Adrenal gland (tissue), 5 donors: Measurements from ENCODE around the gene SCG2.

Source experiments
- POLR2A ChIP-seq, 2 donors: fragments of 450-650 bp; IDR thresholded peaks; one replicate each; pipeline ENCODE4 v1.6.1; 2017; ENCODE audit warnings: antibody characterized with exemption in 2 of 2, mild to moderate bottlenecking in 2 of 2, moderate library complexity in 1 of 2
- TF ChIP-seq, protein P1 (sequence below), 6 experiments: fragments of 450-650 bp in 4 of 6; fragments of 200-600 bp in 2 of 6; sonication (generic) in 1 of 6; IDR thresholded peaks; 1 replicate in 5 of 6; 2 replicates in 1 of 6; pipeline versions ENCODE4 v1.5.1 to v1.8.0; 2016 to 2021; ENCODE audit warnings: antibody characterized with exemption in 6 of 6, mild to moderate bottlenecking in 2 of 6, moderate library complexity in 1 of 6
- donor health status: DM: no; HTN: no; CAD: no.

DNA sequence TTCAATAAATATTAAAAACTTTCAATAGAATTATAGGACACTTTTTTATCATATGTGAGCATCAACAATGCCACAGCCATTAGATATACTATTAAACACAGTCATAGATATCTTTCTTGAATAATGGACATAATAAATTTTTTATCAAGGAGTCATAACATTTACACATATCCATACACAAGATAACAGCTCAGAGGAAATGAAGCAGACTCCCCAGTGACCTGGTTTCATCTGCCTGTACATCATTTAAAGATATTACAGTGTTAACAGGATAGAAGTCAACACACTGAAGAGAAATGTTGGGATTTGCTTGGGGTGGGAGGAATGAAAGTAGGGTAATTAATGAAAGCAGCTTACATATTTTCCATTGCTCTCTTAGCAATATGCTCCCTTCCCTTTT, 5.1 kb downstream of the SCG2 start:
- TF ChIP-seq, protein P1, sequence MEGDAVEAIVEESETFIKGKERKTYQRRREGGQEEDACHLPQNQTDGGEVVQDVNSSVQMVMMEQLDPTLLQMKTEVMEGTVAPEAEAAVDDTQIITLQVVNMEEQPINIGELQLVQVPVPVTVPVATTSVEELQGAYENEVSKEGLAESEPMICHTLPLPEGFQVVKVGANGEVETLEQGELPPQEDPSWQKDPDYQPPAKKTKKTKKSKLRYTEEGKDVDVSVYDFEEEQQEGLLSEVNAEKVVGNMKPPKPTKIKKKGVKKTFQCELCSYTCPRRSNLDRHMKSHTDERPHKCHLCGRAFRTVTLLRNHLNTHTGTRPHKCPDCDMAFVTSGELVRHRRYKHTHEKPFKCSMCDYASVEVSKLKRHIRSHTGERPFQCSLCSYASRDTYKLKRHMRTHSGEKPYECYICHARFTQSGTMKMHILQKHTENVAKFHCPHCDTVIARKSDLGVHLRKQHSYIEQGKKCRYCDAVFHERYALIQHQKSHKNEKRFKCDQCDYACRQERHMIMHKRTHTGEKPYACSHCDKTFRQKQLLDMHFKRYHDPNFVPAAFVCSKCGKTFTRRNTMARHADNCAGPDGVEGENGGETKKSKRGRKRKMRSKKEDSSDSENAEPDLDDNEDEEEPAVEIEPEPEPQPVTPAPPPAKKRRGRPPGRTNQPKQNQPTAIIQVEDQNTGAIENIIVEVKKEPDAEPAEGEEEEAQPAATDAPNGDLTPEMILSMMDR (IDR thresholded peaks at IDR 0.05) = no peak
- no peak for TF ChIP-seq POLR2A (IDR thresholded peaks at IDR 0.05)
